Neural crest cell (in vitro differentiated cells): Measurements from ENCODE around the gene MAVS. TPM values are rescaled to one million over a fixed set of nuclear protein-coding genes. Genes with fewer than 3 reads are reported as not detected.

Source experiments
- DNase-seq: peaks from one replicate; pipeline ENCODE4 v3.0.0; 2021; ENCODE audit warnings: low read depth, mixed read lengths, low spot score
- H3K27ac Mint-ChIP-seq: one replicate; pipeline ENCODE4 v1.8.0; 2021; ENCODE audit warnings: mild to moderate bottlenecking, mixed read lengths; ENCODE audit not compliant: unreplicated experiment
- H3K27me3 Mint-ChIP-seq: 2 replicates; pipeline ENCODE4 v1.8.0; 2021; ENCODE audit warnings: low read depth, mild to moderate bottlenecking, mixed read lengths
- H3K36me3 Mint-ChIP-seq: 2 replicates; pipeline ENCODE4 v1.8.0; 2021; ENCODE audit warnings: low read depth, mild to moderate bottlenecking, mixed read lengths
- H3K4me1 Mint-ChIP-seq: 2 replicates; pipeline ENCODE4 v1.8.0; 2021; ENCODE audit warnings: mixed read lengths
- H3K4me3 Mint-ChIP-seq: one replicate; pipeline ENCODE4 v1.8.0; 2021; ENCODE audit warnings: mild to moderate bottlenecking, mixed read lengths
- H3K9me3 Mint-ChIP-seq: 2 replicates; pipeline ENCODE4 v1.8.0; 2021; ENCODE audit warnings: mixed read lengths
- CTCF ChIP-seq: fragments of 200-600 bp; sonication (generic); conservative IDR thresholded peaks from 2 replicates; pipeline ENCODE4 v1.5.0; 2021; ENCODE audit warnings: antibody characterized with exemption, mild to moderate bottlenecking
- total RNA-seq: library from RNA; stranded (reverse); gene quantifications from 2 replicates; pipeline ENCODE4 v1.2.1, GENCODE V29; 2021

MAVS gene
- total RNA-seq, 1 donor from 2014 or later: 37.2 TPM

GRCh38 chr20:3811467-3812258, 35.0 kb upstream of the MAVS start:
- Mint-ChIP-seq H3K36me3 (no peaks in the 10 kb centered on the region), H3K9me3 (no peaks in the 10 kb centered on the region), H3K4me1 (peaks cover 30% of the 10 kb centered on the region), H3K27ac (peak overlapping the region; percentile 54), H3K4me3 (no peak overlapping the region), H3K27me3 (no peaks in the 10 kb centered on the region)
- TF ChIP-seq CTCF: no peak
- no peak for DNase-seq

DNA sequence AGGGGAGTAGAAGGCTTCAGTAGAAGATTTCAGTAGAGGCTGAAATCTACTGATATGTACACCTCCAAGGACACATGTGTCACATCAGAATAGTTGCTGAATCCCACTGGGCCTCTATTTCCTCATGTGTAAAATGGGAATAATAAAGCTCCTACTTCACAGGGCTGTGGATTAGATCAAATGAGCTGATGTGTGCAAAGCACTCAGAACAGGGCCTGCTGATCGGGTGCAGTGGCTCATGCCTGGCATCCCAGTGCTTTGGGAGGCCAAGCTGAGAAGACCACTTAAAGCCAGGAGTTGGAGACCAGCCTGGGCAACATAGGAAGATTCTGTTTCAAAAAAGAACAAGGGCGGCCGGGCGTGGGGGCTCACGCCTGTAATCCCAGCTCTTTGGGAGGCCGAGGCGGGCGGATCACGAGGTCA, 34.4 kb upstream of the MAVS start:
- Mint-ChIP-seq H3K9me3 (no peaks in the 10 kb centered on the region), H3K27ac (no peak overlapping the region), H3K4me3 (no peak overlapping the region), H3K36me3 (no peaks in the 10 kb centered on the region), H3K27me3 (no peaks in the 10 kb centered on the region), H3K4me1 (peaks cover 26% of the 10 kb centered on the region)
- no peak for TF ChIP-seq CTCF
- no peak for DNase-seq

DNA sequence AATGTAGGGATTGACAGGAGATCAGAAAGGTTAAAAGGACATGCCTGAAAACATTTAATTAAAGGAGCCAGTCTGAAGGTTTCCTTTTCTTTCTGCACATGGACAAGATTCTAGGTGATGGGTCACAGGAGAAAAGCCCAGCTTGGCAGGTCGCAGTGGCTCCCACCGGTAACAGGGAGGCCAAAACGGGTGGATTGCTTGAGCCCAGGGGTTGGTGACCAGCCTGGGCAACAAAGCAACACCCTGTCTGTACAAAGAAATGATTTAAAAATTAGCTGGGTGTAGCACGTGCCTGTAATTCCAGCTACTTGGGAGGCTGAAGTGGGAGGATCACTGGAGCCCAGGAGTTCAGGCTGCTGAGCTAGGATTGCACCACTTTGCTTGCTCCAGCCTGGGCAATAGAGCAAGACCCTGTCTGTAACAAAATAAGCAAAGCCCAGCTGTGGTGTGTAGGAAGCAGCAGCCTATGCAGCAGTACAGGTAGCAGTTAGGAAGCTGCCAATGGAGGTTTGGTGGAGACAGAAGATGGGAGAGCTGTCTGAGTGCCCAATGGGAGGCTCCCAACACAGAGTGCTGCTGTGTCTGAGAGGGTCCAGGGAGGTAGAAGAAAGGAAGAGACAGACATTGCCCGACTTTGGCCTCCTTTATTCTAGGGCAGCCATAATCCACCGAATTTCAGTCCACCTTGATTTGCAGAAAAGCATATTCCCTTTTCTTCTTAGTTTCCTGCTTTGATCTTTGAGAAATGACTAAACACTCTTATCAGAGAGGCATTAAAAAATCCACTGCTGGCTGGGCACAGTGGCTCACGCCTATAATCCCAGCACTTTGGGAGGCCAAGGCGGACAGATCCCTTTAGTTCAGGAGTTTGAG, 33.4 kb upstream of the MAVS start:
- no peaks in the 10 kb centered on the region for H3K9me3 Mint-ChIP-seq
- no peaks in the 10 kb centered on the region for H3K27me3 Mint-ChIP-seq
- DNase-seq: no peak
- no peak overlapping the region for H3K4me3 Mint-ChIP-seq
- peaks cover 21% of the 10 kb centered on the region for H3K4me1 Mint-ChIP-seq
- no peak overlapping the region for H3K27ac Mint-ChIP-seq
- TF ChIP-seq CTCF: no peak
- H3K36me3 Mint-ChIP-seq: no peaks in the 10 kb centered on the region

DNA sequence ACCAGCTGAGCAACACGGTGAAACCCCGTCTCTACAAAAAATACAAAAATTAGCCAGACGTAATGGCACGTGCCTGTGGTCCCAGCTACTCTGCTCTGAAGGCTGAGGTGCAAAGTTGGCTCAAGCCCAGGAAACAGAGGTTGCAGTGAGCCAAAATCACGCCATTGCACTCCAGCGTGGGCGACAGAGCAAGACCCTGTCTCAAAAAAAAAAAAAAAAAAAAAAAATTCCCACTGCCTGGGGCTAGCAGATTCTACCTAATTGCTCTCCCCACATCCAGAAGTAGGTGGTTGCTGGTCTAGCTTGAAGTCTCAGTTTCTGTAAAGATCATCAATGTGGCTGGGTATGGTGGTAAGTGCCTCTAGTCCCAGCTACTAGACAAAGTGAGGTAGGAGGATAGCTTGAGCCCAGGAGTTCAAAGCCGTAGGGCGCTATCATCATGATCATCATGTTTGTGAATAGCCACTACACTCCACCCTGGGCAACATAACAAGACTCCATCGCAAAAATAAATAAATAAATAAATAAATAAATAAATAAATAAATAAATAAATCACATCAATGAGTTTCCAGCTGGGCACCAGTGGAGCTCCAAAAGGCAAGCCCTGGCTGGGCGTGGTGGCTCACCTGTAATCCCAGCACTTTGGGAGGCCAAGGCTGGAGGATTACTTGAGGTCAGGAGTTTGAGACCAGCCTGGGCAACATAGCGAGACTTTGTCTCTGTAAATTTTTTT, 32.6 kb upstream of the MAVS start:
- Mint-ChIP-seq H3K36me3 (no peaks in the 10 kb centered on the region), H3K4me1 (peaks cover 21% of the 10 kb centered on the region), H3K4me3 (no peak overlapping the region), H3K9me3 (no peaks in the 10 kb centered on the region), H3K27ac (no peak overlapping the region), H3K27me3 (no peaks in the 10 kb centered on the region)
- no peak for DNase-seq
- no peak for TF ChIP-seq CTCF

DNA sequence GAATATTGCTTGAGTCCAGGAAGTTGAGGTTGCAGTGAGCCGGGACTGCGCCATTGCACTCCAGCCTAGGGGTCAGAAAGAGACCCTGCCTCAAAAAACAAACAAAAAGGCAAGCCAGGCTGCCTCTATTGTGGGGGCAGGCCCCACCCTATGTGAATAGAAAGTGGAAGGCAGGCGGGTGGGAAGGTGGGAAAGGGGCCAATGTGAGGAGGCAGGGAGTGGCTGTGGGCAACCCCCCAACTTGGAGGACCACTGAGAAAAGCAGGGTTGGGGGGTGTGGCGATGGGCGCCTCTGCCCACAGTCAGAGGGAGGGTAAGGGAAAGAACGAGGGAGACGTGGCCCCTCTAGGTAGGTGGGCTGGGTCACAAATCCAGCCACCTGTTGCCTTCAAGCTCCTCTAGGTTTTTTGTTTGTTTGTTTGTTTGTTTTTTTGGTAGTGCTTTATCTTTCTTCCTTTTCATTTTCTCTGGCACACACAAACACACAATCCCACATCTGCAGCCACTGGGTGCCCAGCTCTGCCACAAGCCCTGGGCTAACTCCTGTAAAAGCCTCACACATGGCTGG, 31.6 kb upstream of the MAVS start:
- no peaks in the 10 kb centered on the region for H3K27me3 Mint-ChIP-seq
- no peak for DNase-seq
- no peak overlapping the region for H3K4me3 Mint-ChIP-seq
- no peaks in the 10 kb centered on the region for H3K36me3 Mint-ChIP-seq
- H3K9me3 Mint-ChIP-seq: no peaks in the 10 kb centered on the region
- peaks cover 25% of the 10 kb centered on the region for H3K4me1 Mint-ChIP-seq
- TF ChIP-seq CTCF: no peak
- H3K27ac Mint-ChIP-seq: no peak overlapping the region
